ENCODE data around the gene TMTC1. TPM values are rescaled to one million over a fixed set of nuclear protein-coding genes. Genes with fewer than 3 reads are reported as not detected.

The TMTC1 gene
- polyA plus RNA-seq, 1 donor (not counting 4 experiments of a cell fraction or from before 2014, with no cell fraction given), result 3.7 TPM

DNA sequence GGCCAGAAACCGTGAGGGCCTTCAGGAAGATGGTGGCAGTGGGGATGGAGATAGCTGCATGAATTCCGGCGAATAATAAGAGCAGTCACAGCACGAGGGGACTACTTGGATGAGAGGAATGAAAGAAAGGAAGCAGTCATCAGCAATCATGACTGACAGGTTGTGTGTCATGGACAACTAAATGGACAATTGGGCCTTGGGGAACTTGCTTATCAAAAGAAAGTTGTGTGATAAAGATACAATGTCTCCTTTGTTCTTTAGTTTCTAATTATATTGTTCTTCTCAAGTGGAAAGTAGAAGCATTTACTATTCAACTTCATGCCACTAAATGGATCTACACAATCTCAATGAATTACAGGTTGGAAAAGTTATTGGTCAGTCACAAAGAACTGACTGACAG lies 130.5 kb downstream of the TMTC1 start:
- Histone ChIP-seq H3K4me1 (ENCODE audit: control insufficient read depth, extremely low read depth, insufficient read depth, low read length) (no peaks in the 10 kb centered on the region), H3K27ac (ENCODE audit: control insufficient read depth, insufficient read depth, low read length) (no peak overlapping the region), H3K79me2 (ENCODE audit: control insufficient read depth, insufficient read depth, low read length) (no peaks in the 10 kb centered on the region), H3K9me1 (ENCODE audit: control insufficient read depth, extremely low read depth, insufficient read depth, low read length) (no peaks in the 10 kb centered on the region), H3K9ac (ENCODE audit: control insufficient read depth, extremely low read depth, insufficient read depth, low read length) (no peak overlapping the region), H2AFZ (ENCODE audit: control insufficient read depth, low read length) (no peak overlapping the region), H3K4me2 (ENCODE audit: control insufficient read depth, extremely low read depth, insufficient read depth, low read depth, low read length) (no peak overlapping the region), H3K9me3 (ENCODE audit: control insufficient read depth, low read depth, low read length) (no peaks in the 10 kb centered on the region), H3K27me3 (ENCODE audit: control insufficient read depth, extremely low read depth, insufficient read depth, low read length) (no peaks in the 10 kb centered on the region), H3K4me3 (ENCODE audit: control insufficient read depth in 2 of 3, extremely low read depth in 1 of 3, insufficient read depth in 2 of 3, low read depth in 1 of 3, low read length in 3 of 3) (no peak overlapping the region), H4K20me1 (ENCODE audit: control insufficient read depth, extremely low read depth, insufficient read depth, low read length) (no peaks in the 10 kb centered on the region), H3K36me3 (ENCODE audit: control insufficient read depth in 2 of 2, extremely low read depth in 1 of 2, insufficient read depth in 2 of 2, low read length in 2 of 2) (no peaks in the 10 kb centered on the region)
- DNase-seq (ENCODE audit: low read depth, low spot score) (no peak), FAIRE-seq (no peak)
- dilution Hi-C loops (cut with MboI; ENCODE audit: extremely low pct_ligation_motif_present, low sequenced_read_pairs), result no loop called here
- TF ChIP-seq EZH2 (IDR thresholded peaks at IDR 0.05; ENCODE audit: low read length) (no peak), CTCF (optimal IDR thresholded peaks at IDR 0.05 in 1 of 3, IDR thresholded peaks at IDR 0.05 in 1 of 3, conservative IDR thresholded peaks at IDR 0.05 in 1 of 3; ENCODE audit: extremely low read depth in 1 of 3, insufficient read depth in 2 of 3, low read length in 3 of 3) (no peak)

GRCh38 chr12:29650371-29650770 lies 133.4 kb downstream of the TMTC1 start:
- Histone ChIP-seq H3K4me1 (ENCODE audit: control insufficient read depth, extremely low read depth, insufficient read depth, low read length) (no peaks in the 10 kb centered on the region), H3K79me2 (ENCODE audit: control insufficient read depth, insufficient read depth, low read length) (no peaks in the 10 kb centered on the region), H3K9me1 (ENCODE audit: control insufficient read depth, extremely low read depth, insufficient read depth, low read length) (no peaks in the 10 kb centered on the region), H2AFZ (ENCODE audit: control insufficient read depth, low read length) (no peak overlapping the region), H3K4me3 (ENCODE audit: control insufficient read depth in 2 of 3, extremely low read depth in 1 of 3, insufficient read depth in 2 of 3, low read depth in 1 of 3, low read length in 3 of 3) (no peak overlapping the region), H3K9me3 (ENCODE audit: control insufficient read depth, low read depth, low read length) (no peaks in the 10 kb centered on the region), H3K36me3 (ENCODE audit: control insufficient read depth in 2 of 2, extremely low read depth in 1 of 2, insufficient read depth in 2 of 2, low read length in 2 of 2) (no peaks in the 10 kb centered on the region), H3K9ac (ENCODE audit: control insufficient read depth, extremely low read depth, insufficient read depth, low read length) (no peak overlapping the region), H4K20me1 (ENCODE audit: control insufficient read depth, extremely low read depth, insufficient read depth, low read length) (no peaks in the 10 kb centered on the region), H3K27ac (ENCODE audit: control insufficient read depth, insufficient read depth, low read length) (no peak overlapping the region), H3K4me2 (ENCODE audit: control insufficient read depth, extremely low read depth, insufficient read depth, low read depth, low read length) (no peak overlapping the region), H3K27me3 (ENCODE audit: control insufficient read depth, extremely low read depth, insufficient read depth, low read length) (no peaks in the 10 kb centered on the region)
- dilution Hi-C loops (cut with MboI; ENCODE audit: extremely low pct_ligation_motif_present, low sequenced_read_pairs), result no loop called here
- no peak for DNase-seq (ENCODE audit: low read depth, low spot score)
- TF ChIP-seq EZH2 (IDR thresholded peaks at IDR 0.05; ENCODE audit: low read length), result no peak
- no peak for TF ChIP-seq CTCF (optimal IDR thresholded peaks at IDR 0.05 in 1 of 3, IDR thresholded peaks at IDR 0.05 in 1 of 3, conservative IDR thresholded peaks at IDR 0.05 in 1 of 3; ENCODE audit: extremely low read depth in 1 of 3, insufficient read depth in 2 of 3, low read length in 3 of 3)
- no peak for FAIRE-seq
